ENCODE data around the gene TMEM25. TPM values are rescaled to one million over a fixed set of nuclear protein-coding genes. Genes with fewer than 3 reads are reported as not detected.

TMEM25 gene
- total and polyA plus RNA-seq, 2 of the 13 experiments (the other 11 are each of a cell fraction or from before 2014, with no cell fraction given): 7.5 to 17.2 TPM

DNA sequence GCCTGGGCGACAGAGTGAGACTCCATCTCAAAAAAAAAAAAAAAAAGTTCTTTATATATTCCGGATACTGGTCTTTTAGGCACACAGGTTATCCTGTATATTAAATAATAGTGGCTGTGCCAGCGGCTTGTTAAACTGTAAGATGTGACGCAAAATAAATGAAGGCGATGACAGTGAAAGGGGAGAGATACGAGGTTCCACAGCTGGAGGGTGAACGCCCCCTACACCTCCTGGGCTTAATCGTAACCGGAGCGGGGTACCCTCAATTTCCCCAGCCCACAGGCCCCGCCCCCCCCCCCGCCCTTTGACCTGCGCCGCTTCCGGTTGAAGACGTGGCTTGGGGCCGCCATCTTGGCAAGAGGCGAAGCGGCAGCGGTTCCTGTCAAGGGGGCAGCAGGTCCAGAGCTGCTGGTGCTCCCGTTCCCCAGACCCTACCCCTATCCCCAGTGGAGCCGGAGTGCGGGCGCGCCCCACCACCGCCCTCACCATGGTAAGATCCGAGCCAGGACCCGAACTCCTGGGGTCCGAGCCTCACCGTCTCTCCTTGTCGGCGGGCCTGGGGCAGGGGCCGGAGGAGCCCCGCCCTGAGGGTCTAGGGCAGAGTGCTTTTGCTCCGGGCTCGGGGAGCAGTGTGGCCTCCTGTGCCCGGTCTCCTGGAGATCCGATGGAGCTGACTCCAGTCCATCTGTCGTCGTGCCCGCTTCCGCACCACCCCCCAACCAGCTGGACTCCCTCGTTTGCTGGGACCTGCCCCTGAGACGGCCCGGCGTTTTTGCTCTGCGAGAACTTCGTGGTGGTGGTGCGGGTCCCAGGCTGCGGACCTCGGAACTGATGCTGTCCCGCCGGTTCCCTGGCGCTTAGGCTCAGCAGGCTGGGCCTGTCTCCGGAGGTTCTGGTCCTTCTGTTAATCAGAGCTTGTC, 41.3 kb downstream of the TMEM25 start, which contains the start of gene ARCN1 (continued):
- TF ChIP-seq PAWR (CRISPR knock-in tag; IDR thresholded peaks at IDR 0.05; ENCODE audit: borderline replicate concordance) (no peak), MAFG (CRISPR knock-in tag; IDR thresholded peaks at IDR 0.05) (no peak), YY1 (IDR thresholded peaks at IDR 0.05; ENCODE audit: insufficient read depth, insufficient replicate concordance, low read depth, low read length) (peak; percentile 93), TAF1 (CRISPR knock-in tag; IDR thresholded peaks at IDR 0.05) (peak; percentile 76; the same call in 1 of the 2 replicates), FOSL1 (CRISPR knock-in tag; IDR thresholded peaks at IDR 0.05; ENCODE audit: borderline replicate concordance) (no peak), ESRRA (CRISPR knock-in tag; IDR thresholded peaks at IDR 0.05; ENCODE audit: low read depth) (no peak), ZNF326 (CRISPR knock-in tag; IDR thresholded peaks at IDR 0.05; ENCODE audit: borderline replicate concordance) (no peak), ZKSCAN5 (CRISPR knock-in tag; IDR thresholded peaks at IDR 0.05) (no peak), ZNF878 (CRISPR knock-in tag; IDR thresholded peaks at IDR 0.05) (0 out of 2 replicates have a peak, but pooled peaks have one; percentile 55), RFX1 (IDR thresholded peaks at IDR 0.05) (no peak), USF2 (IDR thresholded peaks at IDR 0.05; ENCODE audit: low read depth, low read length) (no peak), USF2 (CRISPR knock-in tag; IDR thresholded peaks at IDR 0.05; ENCODE audit: borderline replicate concordance) (no peak), ZNF564 (CRISPR knock-in tag; IDR thresholded peaks at IDR 0.05) (0 out of 2 replicates have a peak, but pooled peaks have one; percentile 46), EZH2 (conservative IDR thresholded peaks at IDR 0.05; ENCODE audit: low read depth, low read length) (no peak), SMAD3 (CRISPR knock-in tag; IDR thresholded peaks at IDR 0.05) (no peak), ZNF282 (IDR thresholded peaks at IDR 0.05; ENCODE audit: partially characterized antibody) (no peak), ZNF839 (CRISPR knock-in tag; IDR thresholded peaks at IDR 0.05; ENCODE audit: borderline replicate concordance) (no peak; the same call in 1 of the 2 replicates), NFE2L2 (IDR thresholded peaks at IDR 0.05; ENCODE audit: low read length) (no peak), ZNF776 (CRISPR knock-in tag; IDR thresholded peaks at IDR 0.05) (peak; percentile 53; the same call in 1 of the 2 replicates), ZFP37 (CRISPR knock-in tag; IDR thresholded peaks at IDR 0.05; ENCODE audit: borderline replicate concordance) (no peak), NR2F1 (CRISPR knock-in tag; IDR thresholded peaks at IDR 0.05) (peak; percentile 48 to 50; a peak in 2 of 4 replicates), SYNCRIP (IDR thresholded peaks at IDR 0.05; ENCODE audit: insufficient read depth, low read depth, low read length) (no peak), JARID2 (CRISPR knock-in tag; IDR thresholded peaks at IDR 0.05; ENCODE audit: insufficient replicate concordance) (no peak), FOXP1 (IDR thresholded peaks at IDR 0.05) (no peak), FOXP1 (CRISPR knock-in tag; IDR thresholded peaks at IDR 0.05) (no peak), ARNT (IDR thresholded peaks at IDR 0.05) (no peak), MEF2D (CRISPR knock-in tag; IDR thresholded peaks at IDR 0.05) (no peak)
- TF ChIP-seq, protein P1, sequence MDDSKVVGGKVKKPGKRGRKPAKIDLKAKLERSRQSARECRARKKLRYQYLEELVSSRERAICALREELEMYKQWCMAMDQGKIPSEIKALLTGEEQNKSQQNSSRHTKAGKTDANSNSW (CRISPR knock-in tag; IDR thresholded peaks at IDR 0.05; ENCODE audit: borderline replicate concordance): no peak
- TF ChIP-seq, protein P2, sequence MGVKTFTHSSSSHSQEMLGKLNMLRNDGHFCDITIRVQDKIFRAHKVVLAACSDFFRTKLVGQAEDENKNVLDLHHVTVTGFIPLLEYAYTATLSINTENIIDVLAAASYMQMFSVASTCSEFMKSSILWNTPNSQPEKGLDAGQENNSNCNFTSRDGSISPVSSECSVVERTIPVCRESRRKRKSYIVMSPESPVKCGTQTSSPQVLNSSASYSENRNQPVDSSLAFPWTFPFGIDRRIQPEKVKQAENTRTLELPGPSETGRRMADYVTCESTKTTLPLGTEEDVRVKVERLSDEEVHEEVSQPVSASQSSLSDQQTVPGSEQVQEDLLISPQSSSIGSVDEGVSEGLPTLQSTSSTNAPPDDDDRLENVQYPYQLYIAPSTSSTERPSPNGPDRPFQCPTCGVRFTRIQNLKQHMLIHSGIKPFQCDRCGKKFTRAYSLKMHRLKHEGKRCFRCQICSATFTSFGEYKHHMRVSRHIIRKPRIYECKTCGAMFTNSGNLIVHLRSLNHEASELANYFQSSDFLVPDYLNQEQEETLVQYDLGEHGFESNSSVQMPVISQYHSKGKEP (CRISPR knock-in tag; IDR thresholded peaks at IDR 0.05): no peak

All from HepG2 (cell line).